GM12892 (cell line): Measurements from ENCODE around the gene DEFB114.

ENCODE experiments used
- POLR2A ChIP-seq: IDR thresholded peaks from 2 replicates; pipeline ENCODE4 v1.6.1; 2011; ENCODE audit warnings: low read depth, low read length, control low read depth
- POLR2AphosphoS5 ChIP-seq: IDR thresholded peaks from 2 replicates; pipeline ENCODE4 v1.6.1; 2011; ENCODE audit warnings: low read depth, low read length, control low read depth

DNA sequence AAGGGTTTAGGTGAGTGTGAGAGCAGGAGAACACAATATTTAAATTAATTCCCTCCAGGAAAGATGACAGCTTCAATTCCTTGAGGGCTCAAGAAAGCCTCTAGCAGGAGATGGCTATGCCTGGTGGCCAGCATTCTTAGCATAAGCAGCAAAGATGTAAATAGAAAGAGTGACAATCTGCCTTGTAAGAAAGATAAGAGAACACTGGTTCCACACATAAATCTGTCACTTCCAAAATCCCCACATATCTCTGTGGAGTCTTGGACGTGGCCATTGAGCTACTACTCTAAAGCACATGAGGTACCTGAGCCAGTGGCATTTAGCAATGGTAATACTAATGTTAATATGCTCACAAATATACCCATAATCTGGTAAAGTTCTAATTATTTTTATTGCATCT is 29.2 kb downstream of the DEFB114 start:
- TF ChIP-seq POLR2A (no peak), POLR2AphosphoS5 (no peak)
